Urinary bladder (tissue), 4 donors: ENCODE results near the gene ACSS1. TPM values are rescaled to one million over a fixed set of nuclear protein-coding genes. Genes with fewer than 3 reads are reported as not detected.

Experiments
- DNase-seq: peaks from one replicate; pipeline ENCODE4 v3.0.0-alpha.2; 2015; ENCODE audit errors: extremely low spot score
- H3K27ac ChIP-seq: one replicate; pipeline ENCODE4 v1.5.1; 2013; ENCODE audit warnings: low read depth, mild to moderate bottlenecking, moderate library complexity
- H3K36me3 ChIP-seq: one replicate; pipeline ENCODE4 v1.6.1; 2013; ENCODE audit warnings: mild to moderate bottlenecking, moderate library complexity; ENCODE audit not compliant: insufficient read depth
- H3K4me1 ChIP-seq: one replicate; pipeline ENCODE4 v1.6.1; 2013; ENCODE audit warnings: mild to moderate bottlenecking, moderate library complexity; ENCODE audit not compliant: insufficient read depth
- H3K4me3 ChIP-seq: one replicate; pipeline ENCODE4 v1.5.1; 2013; ENCODE audit warnings: low read depth, low read length
- WGBS: extraction: QIAGEN DNeasy Blood & Tissue Kit; methylation state at CpG from one replicate; pipeline ENCODE4 v1.1.7; 2013; 5-methylcytosine and 5-hydroxymethylcytosine counted together
- polyA plus RNA-seq: library from polyadenylated mRNA; stranded (reverse); fragments of 200-250 nt; gene quantifications from one replicate; pipeline ENCODE4 v1.2.3, GENCODE V29; 2013
- total RNA-seq: library from RNA; depleted of rRNA; stranded (reverse); fragments of >200 nt; gene quantifications from one replicate; pipeline ENCODE4 v1.2.3, GENCODE V29; 2014
- donor health status: healthy with polysubstance abuse.
- donor health status: healthy.

ACSS1 gene
- total and polyA plus RNA-seq, 2 donors, result 11.1 to 15.1 TPM

- H3K4me1 ChIP-seq, result no peaks in the 10 kb centered on the region
- H3K36me3 ChIP-seq, result no peaks in the 10 kb centered on the region
- DNase-seq, result no peak
- no peak overlapping the region for H3K27ac ChIP-seq
- no peak overlapping the region for H3K4me3 ChIP-seq
- 6% methylated on average over 54 of the region's 54 CpGs for WGBS
These were observed 26.1 kb upstream of the ACSS1 start for GRCh38 chr20:25083773-25084625.

GRCh38 chr20:25083141-25083772, 25.3 kb upstream of the ACSS1 start:
- Histone ChIP-seq H3K4me3 (no peak overlapping the region), H3K4me1 (no peaks in the 10 kb centered on the region), H3K36me3 (no peaks in the 10 kb centered on the region), H3K27ac (no peak overlapping the region)
- no peak for DNase-seq
- 3% methylated on average over 44 of the region's 44 CpGs for WGBS

- Histone ChIP-seq H3K4me3 (no peak overlapping the region), H3K36me3 (no peaks in the 10 kb centered on the region), H3K27ac (no peak overlapping the region), H3K4me1 (no peaks in the 10 kb centered on the region)
- no peak for DNase-seq
- 23% methylated on average over 9 of the region's 9 CpGs for WGBS
These were observed 24.5 kb upstream of the ACSS1 start for GRCh38 chr20:25082498-25082873.

DNA sequence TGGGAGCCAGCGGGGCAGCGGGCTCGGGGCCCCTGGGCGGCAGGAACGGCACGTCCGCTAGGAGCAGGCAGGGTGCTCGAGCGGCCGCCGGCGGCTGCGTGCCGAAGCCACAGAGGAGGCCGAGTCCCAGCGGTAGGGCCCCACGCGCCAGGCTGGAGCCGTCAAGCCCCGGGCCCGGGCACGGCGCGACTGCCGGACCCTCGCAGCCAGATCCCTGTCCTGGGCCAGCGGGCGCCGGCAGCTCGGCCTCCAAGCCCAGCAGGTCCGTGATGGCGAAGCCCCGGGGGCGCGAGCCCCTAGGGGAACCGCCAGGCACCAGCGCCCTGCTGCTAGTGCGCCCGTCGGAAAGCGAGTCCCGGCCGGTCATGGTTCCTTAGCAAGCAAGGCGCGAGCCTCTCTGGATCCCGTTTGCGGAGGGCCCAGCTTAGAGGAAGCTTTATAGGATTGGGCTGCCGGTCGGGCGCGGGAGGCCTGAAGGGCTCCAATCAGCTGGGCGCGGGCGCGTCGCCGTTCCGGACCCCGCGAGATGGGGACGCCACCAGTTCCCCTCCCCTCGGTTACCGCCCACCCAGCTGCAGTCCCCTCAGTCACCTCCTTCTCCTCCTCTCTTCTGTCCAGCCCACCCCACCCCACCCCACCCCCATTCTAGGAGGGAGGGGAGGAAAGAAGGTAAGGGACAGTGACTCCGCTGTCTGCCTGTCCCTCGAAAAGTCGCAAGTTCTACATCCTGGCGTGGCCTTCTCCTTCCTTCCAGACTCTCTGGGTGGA, 24.0 kb upstream of the ACSS1 start, which contains the start of gene VSX1:
VSX1 (minus strand) TSS at position 412 of the 768 bp plus-strand sequence; CDS start at position 367, 45 bp downstream.
- no peak for DNase-seq
- WGBS, result 5% methylated on average over 67 of the region's 67 CpGs
- no peak within 1 kb of the TSS for H3K27ac ChIP-seq
- no peak within 1 kb of the TSS for H3K4me3 ChIP-seq
- no peaks in the 10 kb centered on the region for H3K4me1 ChIP-seq
- H3K36me3 ChIP-seq, result no peaks in the 10 kb centered on the region

DNA sequence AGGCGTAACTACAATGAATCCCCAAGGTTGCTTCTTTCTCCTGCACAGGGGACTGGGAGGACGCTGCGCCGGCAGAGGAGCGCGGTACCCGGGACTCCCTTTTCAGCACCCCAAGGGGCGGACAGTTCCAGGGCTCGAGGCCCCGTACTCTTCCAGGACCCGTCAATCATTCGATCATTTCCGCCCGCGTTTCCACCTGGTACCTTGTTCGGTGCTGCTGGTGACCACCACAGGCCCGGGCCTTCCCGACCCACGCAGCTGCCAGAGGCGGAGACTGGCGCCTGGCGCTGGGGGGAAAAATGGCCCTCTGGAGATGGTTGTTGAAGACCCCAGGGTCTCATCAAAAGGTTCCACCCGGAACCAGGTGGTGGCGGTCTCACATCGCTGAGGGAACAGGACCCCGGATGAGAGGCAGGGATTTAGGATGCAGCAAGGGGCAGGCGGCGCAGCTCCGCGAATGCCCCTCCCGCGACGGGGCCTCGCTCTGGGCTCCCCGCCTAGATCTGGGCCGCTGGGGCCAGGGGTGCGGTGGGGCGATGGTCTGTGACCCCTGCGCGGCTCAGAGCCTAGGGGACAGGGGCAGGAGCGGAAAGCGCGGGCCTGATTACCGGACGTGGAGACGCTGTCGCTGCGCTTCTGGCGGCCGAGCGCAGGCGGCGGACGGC, 23.3 kb upstream of the ACSS1 start:
- no peak for DNase-seq
- Histone ChIP-seq H3K4me1 (no peaks in the 10 kb centered on the region), H3K27ac (no peak overlapping the region), H3K36me3 (no peaks in the 10 kb centered on the region), H3K4me3 (no peak overlapping the region)
- WGBS, result 2% methylated on average over 54 of the region's 54 CpGs

- no peak overlapping the region for H3K4me3 ChIP-seq
These were observed 21.2 kb upstream of the ACSS1 start for GRCh38 chr20:25079171-25079570.

DNA sequence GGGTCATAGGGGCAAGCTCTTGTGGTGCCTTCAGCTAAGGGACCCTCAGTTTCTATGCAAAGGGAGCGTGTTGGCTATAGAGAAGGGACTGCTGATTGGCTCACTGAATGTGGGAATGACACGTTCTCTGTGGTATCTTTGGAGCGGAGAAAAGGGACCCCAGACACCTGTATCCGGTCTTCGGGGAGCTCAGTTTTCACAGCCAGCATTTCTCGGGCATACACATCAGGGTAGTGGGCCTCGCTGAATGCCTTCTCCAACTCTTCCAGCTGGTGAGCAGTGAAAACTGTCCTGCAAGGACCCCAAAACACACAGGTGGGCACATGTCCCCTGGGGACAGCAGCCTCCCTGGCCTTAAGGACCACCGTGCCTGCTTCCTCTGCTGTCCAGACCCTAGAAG, 20.7 kb upstream of the ACSS1 start:
- 78% methylated on average over 8 of the region's 8 CpGs for WGBS
- no peak overlapping the region for H3K27ac ChIP-seq
- H3K4me1 ChIP-seq, result no peaks in the 10 kb centered on the region
- H3K4me3 ChIP-seq, result no peak overlapping the region
- H3K36me3 ChIP-seq, result no peaks in the 10 kb centered on the region
- DNase-seq, result no peak

More at GRCh38 chr20:25079171-25079570, 21.2 kb upstream of the ACSS1 start:
- Histone ChIP-seq H3K27ac (no peak overlapping the region), H3K36me3 (no peaks in the 10 kb centered on the region), H3K4me1 (no peaks in the 10 kb centered on the region)
- WGBS, result 63% methylated on average over 4 of the region's 4 CpGs
- no peak for DNase-seq

DNA sequence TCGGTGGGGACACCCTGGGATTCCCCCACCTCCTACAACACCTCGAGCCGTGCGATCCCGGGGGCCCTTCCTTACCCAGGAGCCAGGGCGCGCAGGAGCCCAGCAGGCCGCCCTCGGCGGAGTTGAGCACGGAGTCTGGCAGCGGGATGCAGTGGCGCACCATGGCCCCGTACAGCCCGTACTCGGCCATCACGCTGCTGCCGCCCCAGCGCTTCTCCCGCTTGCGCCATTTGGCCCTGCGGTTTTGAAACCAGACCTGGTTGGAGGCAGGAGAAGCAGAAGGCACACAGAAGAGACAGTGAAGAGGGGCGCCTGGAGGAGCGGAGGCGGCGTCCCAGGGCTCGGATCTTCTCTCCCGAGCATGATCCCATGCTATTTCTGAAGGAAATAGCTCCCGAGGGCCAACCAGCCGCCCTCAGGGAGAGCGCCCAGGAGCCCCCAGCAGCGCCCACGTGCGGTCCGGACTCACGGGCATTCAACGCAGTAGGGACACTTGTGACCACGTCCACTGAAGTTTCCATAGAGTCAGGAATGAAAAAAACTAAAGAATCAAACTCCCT, 19.8 kb upstream of the ACSS1 start:
- Histone ChIP-seq H3K27ac (no peak overlapping the region), H3K4me1 (no peaks in the 10 kb centered on the region), H3K36me3 (no peaks in the 10 kb centered on the region), H3K4me3 (no peak overlapping the region)
- no peak for DNase-seq
- 2% methylated on average over 38 of the region's 38 CpGs for WGBS

- Histone ChIP-seq H3K27ac (no peak overlapping the region), H3K36me3 (no peaks in the 10 kb centered on the region), H3K4me1 (no peaks in the 10 kb centered on the region), H3K4me3 (no peak overlapping the region)
- 42% methylated on average over 14 of the region's 14 CpGs for WGBS
- no peak for DNase-seq
These were observed 19.0 kb upstream of the ACSS1 start for GRCh38 chr20:25076731-25077609.

GRCh38 chr20:25076201-25076600, 18.3 kb upstream of the ACSS1 start:
- H3K4me3 ChIP-seq, result no peak overlapping the region
- H3K27ac ChIP-seq, result no peak overlapping the region
- H3K4me1 ChIP-seq, result no peaks in the 10 kb centered on the region
- DNase-seq, result no peak
- 51% methylated on average over 2 of the region's 2 CpGs for WGBS
- H3K36me3 ChIP-seq, result no peaks in the 10 kb centered on the region

DNA sequence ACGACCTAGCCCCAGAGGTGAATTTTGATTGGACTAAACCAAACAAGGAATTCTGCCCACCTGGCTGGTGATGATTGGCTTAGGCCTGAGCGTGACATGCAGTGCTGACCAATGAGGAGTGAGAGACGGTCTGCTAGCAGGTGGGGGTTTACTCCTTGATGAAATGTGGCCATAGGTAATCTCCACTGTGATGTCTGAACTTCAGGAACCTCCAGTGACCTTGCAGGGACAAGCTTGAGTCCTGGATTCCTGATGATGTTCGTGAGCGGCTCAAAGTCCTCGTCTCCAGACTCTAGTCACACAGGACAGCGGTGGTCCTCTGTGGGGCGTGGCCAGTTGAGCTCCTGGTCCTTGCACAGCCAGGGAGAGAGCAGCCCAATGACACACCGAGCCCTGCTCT, 15.6 kb upstream of the ACSS1 start:
- WGBS, result 80% methylated on average over 9 of the region's 9 CpGs
- no peak for DNase-seq
- H3K4me1 ChIP-seq, result no peaks in the 10 kb centered on the region
- H3K27ac ChIP-seq, result no peak overlapping the region
- H3K36me3 ChIP-seq, result no peaks in the 10 kb centered on the region
- H3K4me3 ChIP-seq, result no peak overlapping the region

DNA sequence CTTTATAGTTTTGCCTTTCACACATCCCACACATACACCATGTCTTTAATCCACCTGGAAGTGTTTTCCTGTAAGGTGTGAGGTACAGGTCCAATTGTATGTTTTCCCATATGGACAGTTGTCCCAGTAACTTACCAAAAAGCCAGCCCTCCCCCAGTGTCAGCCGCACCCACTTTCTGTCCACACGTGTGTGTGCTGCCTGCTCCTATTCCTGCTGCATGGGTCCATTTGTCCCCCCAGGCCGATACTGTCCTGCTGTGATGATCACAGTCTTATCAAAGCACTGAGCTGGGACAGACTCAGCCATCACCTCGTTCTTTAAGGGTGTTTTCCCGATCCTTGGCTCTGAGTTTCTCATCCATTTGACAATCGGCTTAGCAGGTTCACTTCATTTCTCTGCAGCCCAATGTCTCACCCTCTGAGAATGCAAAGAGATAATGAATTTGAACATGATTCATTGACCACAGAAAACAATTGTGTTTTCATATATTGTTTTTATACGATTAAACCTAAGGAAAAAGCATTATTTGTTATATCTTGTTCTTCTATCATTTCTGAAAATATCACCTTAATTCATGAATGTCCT, 14.4 kb upstream of the ACSS1 start:
- 56% methylated on average over 7 of the region's 7 CpGs for WGBS
- Histone ChIP-seq H3K27ac (no peak overlapping the region), H3K4me3 (no peak overlapping the region), H3K36me3 (no peaks in the 10 kb centered on the region), H3K4me1 (no peaks in the 10 kb centered on the region)
- no peak for DNase-seq
